Transverse colon (tissue), 4 donors: ENCODE data around the gene KDM4D.

Source experiments
- CTCF ChIP-seq, 5 experiments: fragments of 200-600 bp in 3 of 5; fragments of 450-650 bp in 2 of 5; sonication (generic) in 3 of 5; IDR thresholded peaks; 1 replicate in 2 of 5; 2 replicates in 3 of 5; pipeline ENCODE4 v1.5.1; 2016 to 2017; ENCODE audit warnings: antibody characterized with exemption in 5 of 5, inconsistent platforms in 3 of 5, mild to moderate bottlenecking in 2 of 5, moderate library complexity in 1 of 5
- POLR2AphosphoS5 ChIP-seq, 3 donors: sonication (generic); formaldehyde crosslinking; IDR thresholded peaks; one replicate each; pipeline ENCODE4 v1.6.1; 2016; ENCODE audit warnings: antibody characterized with exemption in 3 of 3

DNA sequence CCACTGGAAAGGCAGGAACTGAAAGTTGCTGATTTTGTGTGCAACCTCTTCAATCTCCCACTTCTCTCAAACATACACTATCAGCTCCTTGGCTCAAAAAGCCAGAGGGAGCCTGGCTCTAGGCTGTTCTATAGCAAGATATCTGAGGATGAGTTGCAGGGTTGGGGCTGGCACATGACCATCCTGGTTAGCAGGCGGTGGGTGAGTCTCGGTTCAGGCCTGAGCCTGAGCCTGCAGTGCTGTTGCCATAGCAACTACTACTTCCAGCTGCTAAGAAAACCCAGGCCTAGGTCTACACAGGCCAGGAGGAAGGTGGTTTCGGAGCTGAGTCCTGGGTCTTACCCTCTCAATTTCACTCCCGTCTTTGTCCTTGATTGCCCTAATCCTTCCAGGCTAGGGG, 39.1 kb upstream of the KDM4D start:
- TF ChIP-seq POLR2AphosphoS5 (IDR thresholded peaks at IDR 0.05): no peak
- TF ChIP-seq CTCF (IDR thresholded peaks at IDR 0.05): no peak
